Mesodermal cell (in vitro differentiated cells): Measurements from ENCODE around the gene JPH3.
"Not testable (repeated sequence)": the region's sequence is repeated elsewhere in the genome, so short reads cannot be mapped to it uniquely, and the experiment has no call there.

Source experiments
- H3K27ac ChIP-seq: 2 replicates; pipeline ENCODE4 v1.7.0; 2013; ENCODE audit warnings: mild to moderate bottlenecking, low read depth, low read length, moderate library complexity; ENCODE audit not compliant: severe bottlenecking
- H3K36me3 ChIP-seq: 2 replicates; pipeline ENCODE4 v1.7.1; 2013; ENCODE audit warnings: mild to moderate bottlenecking, low read length, moderate library complexity; ENCODE audit not compliant: control insufficient read depth, insufficient read depth
- H3K4me1 ChIP-seq: one replicate; pipeline ENCODE4 v1.7.1; 2013; ENCODE audit warnings: mild to moderate bottlenecking, low read length; ENCODE audit not compliant: insufficient read depth, control insufficient read depth, poor library complexity, severe bottlenecking
- H3K4me3 ChIP-seq: 2 replicates; pipeline ENCODE4 v1.7.0; 2013; ENCODE audit warnings: low read length, control low read depth, mild to moderate bottlenecking; ENCODE audit not compliant: insufficient read depth, poor library complexity, severe bottlenecking; ENCODE audit errors: extremely low read depth
- H3K9me3 ChIP-seq: 2 replicates; pipeline ENCODE4 v1.7.1; 2013; ENCODE audit warnings: mild to moderate bottlenecking, low read length, moderate library complexity; ENCODE audit not compliant: control insufficient read depth
- WGBS, 2 experiments: methylation state at CpG; one replicate each; pipeline ENCODE4 v1.1.5; 2013; ENCODE audit warnings: missing lambda C conversion rate in 2 of 2; ENCODE audit not compliant: insufficient coverage in 2 of 2; 5-methylcytosine and 5-hydroxymethylcytosine counted together

The JPH3 gene

GRCh38 chr16:87715658-87716057 lies 113.3 kb downstream of the JPH3 start:
- no peaks in the 10 kb centered on the region for H3K9me3 ChIP-seq
- peaks cover 48% of the 10 kb centered on the region for H3K36me3 ChIP-seq
- H3K27ac ChIP-seq = no peak overlapping the region
- H3K4me1 ChIP-seq = no peaks in the 10 kb centered on the region
- no peak overlapping the region for H3K4me3 ChIP-seq
- WGBS, 2 experiments = 96 to 97% methylated on average over 12 of the region's 12 CpGs

- H3K36me3 ChIP-seq = peaks cover 61% of the 10 kb centered on the region
- not testable (repeated sequence) for H3K27ac ChIP-seq, H3K4me3 ChIP-seq, H3K4me1 ChIP-seq, H3K9me3 ChIP-seq
- 93 to 97% methylated on average over 17 to 24 of the region's 28 CpGs for WGBS, 2 experiments
These were observed 116.5 kb downstream of the JPH3 start for GRCh38 chr16:87718831-87719230.

DNA sequence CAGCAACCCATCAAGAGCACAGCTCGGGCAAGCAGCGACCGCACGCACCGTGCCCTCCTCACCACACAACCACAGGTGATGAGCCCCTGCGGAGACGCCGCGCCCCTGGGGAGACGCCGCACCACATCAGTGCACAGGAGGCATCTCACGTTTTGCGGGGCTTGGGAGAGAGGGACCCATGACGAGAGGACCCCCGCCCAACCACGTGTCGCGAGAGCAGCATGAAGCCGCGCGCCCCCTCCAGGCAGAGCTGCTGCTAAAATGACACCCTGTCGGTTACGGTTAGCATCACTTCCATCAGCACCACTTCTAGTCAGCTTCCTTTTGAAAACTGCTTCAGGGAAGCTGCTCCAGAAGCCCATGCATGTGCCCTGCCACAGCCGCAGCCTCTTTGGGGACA lies 118.1 kb downstream of the JPH3 start:
- Histone ChIP-seq H3K4me1 (no peaks in the 10 kb centered on the region), H3K27ac (no peak overlapping the region), H3K4me3 (no peak overlapping the region), H3K9me3 (no peaks in the 10 kb centered on the region), H3K36me3 (peaks cover 65% of the 10 kb centered on the region)
- 96% methylated on average over 20 to 24 of the region's 24 CpGs for WGBS, 2 experiments

GRCh38 chr16:87721622-87722585 lies 119.6 kb downstream of the JPH3 start:
- peaks cover 64% of the 10 kb centered on the region for H3K36me3 ChIP-seq
- 90 to 91% methylated on average over 27 to 28 of the region's 33 CpGs for WGBS, 2 experiments
- H3K9me3 ChIP-seq = no peaks in the 10 kb centered on the region
- peaks cover 4% of the 10 kb centered on the region for H3K4me1 ChIP-seq
- no peak overlapping the region for H3K4me3 ChIP-seq
- no peak overlapping the region for H3K27ac ChIP-seq

DNA sequence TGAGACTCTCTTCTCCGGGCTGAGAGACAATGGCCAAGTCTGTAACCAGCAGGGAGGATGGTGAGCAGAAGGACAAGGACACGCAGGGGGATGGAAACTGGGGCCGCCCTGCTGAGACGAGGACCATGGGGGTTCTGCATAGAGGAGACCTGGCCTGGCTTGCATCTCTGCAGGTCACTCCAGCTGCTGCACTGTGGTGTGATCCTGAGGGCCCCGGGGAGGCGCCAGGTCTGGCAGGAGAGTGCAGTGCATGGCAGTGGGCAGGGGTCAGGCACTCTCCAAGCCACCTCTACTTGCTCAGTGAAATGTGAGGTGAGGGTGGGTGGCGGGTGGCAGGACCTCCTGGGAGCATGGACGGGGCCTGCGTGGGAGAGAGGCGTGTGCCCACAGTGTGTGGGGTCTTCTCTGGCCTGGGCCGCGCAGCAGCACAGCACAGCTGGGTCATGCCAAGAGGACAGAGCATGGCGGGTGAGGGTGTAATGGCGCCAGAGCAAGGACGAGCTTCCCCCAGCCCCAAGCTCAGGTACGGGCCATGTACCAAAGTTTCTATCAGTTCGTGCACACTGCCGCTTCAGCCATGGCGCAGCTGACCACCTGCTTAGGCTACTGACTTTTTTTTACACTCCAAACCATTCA lies 120.4 kb downstream of the JPH3 start:
- Histone ChIP-seq H3K27ac (no peak overlapping the region), H3K4me1 (peaks cover 4% of the 10 kb centered on the region), H3K4me3 (no peak overlapping the region), H3K36me3 (peaks cover 69% of the 10 kb centered on the region), H3K9me3 (no peaks in the 10 kb centered on the region)
- 89 to 92% methylated on average over 16 to 19 of the region's 19 CpGs for WGBS, 2 experiments

DNA sequence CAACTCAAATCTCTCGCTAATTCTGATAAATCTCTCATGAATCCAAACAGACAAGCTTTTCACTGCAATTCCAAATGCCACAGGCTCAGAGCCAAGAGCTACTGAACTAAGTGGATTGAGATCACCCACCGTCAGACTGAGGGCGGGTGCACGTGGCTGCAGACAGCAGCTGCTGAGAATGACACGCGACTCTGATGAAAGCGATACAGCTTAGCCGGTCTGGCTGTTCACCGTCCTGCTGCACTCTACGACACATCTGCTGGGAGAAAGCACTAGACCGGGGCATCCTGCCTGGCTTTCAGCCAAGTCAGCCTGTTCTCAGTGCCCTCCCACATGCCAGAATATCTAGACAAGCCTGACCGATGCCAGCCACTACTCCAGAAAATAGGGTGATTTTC lies 120.9 kb downstream of the JPH3 start:
- Histone ChIP-seq H3K27ac (no peak overlapping the region), H3K9me3 (no peaks in the 10 kb centered on the region), H3K4me3 (no peak overlapping the region), H3K36me3 (peaks cover 69% of the 10 kb centered on the region), H3K4me1 (peaks cover 10% of the 10 kb centered on the region)
- 92 to 96% methylated on average over 12 of the region's 12 CpGs for WGBS, 2 experiments

DNA sequence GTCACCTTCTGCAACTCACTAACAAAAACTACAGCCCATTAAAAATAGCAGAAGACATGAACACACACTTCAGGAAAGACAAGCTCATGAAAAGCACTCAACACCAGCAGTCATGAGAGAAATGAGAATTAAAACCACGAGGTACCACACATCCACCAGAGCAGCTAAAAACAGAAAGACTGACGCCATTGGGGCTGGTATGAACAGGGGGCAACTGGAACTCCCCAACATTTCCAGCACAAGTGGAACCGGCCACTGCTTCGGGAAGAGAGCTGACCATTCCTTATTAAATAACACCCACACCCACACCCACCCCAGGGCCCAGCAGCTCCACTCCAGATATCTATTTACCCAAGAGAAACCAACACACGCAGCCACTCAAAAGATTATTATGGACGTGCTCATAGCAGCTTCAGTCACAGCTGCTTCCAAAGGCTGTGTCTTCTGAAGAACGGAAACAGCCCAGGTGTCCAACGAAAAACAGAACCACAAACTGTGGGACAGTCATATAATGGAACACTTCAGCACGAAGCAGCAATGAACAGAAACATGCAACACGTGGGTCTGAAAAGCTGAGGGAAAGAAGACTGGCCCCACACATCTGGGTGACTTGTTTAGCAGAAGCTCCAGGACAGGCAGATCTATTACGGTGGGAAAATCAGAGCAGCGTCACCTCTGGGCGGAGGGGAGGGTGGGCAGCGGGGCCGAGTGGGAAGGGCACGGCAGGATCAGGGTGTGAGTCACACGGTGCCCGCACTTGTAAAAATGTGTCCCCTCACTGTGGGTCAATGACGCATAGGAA lies 122.4 kb downstream of the JPH3 start:
- WGBS, 2 experiments = 95 to 97% methylated on average over 16 to 19 of the region's 19 CpGs
- H3K9me3 ChIP-seq = no peaks in the 10 kb centered on the region
- H3K27ac ChIP-seq = no peak overlapping the region
- H3K4me1 ChIP-seq = peaks cover 10% of the 10 kb centered on the region
- H3K4me3 ChIP-seq = no peak overlapping the region
- peaks cover 74% of the 10 kb centered on the region for H3K36me3 ChIP-seq

DNA sequence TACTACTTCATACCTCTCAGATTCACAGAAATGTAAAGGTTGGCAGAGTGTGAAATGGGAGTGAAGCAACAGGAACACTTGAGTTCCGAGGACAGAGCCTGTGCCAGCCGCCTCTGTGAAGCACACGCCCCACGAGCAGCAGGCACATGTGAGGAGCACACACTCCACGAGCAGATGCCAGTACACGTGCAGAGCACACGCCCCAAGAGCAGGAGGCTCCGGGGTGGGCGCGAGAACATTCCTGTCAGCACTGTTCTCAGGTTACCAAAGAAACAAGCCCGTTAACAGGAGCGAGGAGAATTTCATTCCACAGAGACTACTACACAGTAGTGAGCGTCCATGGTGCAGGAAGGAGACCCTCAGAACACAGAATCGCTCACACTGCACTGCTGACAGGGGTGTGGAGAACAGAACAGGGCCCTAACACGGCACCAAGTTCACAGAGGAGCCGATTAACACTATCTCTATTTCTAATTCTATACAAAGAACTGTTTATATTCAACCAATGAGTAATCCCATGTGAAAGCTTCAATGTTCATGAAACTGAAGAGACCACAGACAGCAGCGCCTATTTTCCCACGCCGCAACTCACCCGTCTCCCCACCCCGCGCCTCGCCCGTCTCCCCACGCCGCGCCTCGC lies 123.4 kb downstream of the JPH3 start:
- Histone ChIP-seq H3K4me1 (peaks cover 10% of the 10 kb centered on the region), H3K4me3 (no peak overlapping the region), H3K27ac (peak overlapping the region; percentile 41), H3K36me3 (peaks cover 72% of the 10 kb centered on the region), H3K9me3 (no peaks in the 10 kb centered on the region)
- 90 to 93% methylated on average over 16 to 17 of the region's 28 CpGs for WGBS, 2 experiments

DNA sequence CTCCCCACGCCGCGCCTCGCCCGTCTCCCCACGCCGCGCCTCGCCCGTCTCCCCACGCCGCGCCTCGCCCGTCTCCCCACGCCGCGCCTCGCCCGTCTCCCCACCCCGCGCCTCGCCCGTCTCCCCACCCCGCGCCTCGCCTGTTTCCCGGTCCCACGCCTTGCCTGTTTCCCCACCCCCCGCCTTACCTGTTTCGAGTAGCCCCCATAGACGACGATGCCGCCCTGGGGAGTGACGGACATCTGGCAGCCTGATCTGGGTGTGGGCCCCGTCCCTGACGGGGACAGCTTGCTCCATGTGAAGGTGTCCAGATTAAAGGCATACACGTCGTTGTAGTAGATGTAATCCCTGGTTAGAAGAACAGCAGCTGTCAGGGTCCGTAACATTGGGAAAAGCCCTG lies 124.3 kb downstream of the JPH3 start:
- peaks cover 68% of the 10 kb centered on the region for H3K36me3 ChIP-seq
- 97 to 98% methylated on average over 8 to 11 of the region's 40 CpGs for WGBS, 2 experiments
- H3K4me3 ChIP-seq, H3K27ac ChIP-seq, H3K9me3 ChIP-seq: not testable (repeated sequence)
- H3K4me1 ChIP-seq = peaks cover 10% of the 10 kb centered on the region

DNA sequence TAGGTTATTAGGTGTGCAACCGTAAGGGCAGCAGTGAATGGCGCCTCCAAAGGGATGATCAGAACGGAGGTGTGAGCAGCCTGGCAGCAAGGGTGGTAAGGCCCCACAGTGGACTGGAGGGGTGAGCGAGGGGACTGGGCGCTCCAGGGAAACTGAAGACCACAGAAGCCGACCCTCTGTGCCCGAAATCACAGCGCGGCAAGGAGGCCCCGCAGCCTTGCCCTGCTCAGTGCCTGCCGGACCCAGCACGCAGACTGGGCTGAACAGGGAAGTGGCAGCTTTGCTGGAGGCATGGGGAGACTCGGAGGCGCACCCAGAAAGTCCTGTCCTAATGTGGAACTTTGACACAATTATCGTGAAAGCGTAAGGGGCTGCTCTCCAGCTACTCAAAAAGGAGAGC lies 125.0 kb downstream of the JPH3 start:
- no peak overlapping the region for H3K4me3 ChIP-seq
- 95% methylated on average over 15 to 16 of the region's 16 CpGs for WGBS, 2 experiments
- no peak overlapping the region for H3K27ac ChIP-seq
- peaks cover 10% of the 10 kb centered on the region for H3K4me1 ChIP-seq
- peaks cover 63% of the 10 kb centered on the region for H3K36me3 ChIP-seq
- H3K9me3 ChIP-seq = no peaks in the 10 kb centered on the region
